Endothelial cell of umbilical vein (primary cell): ENCODE results near the gene LHPP. TPM values are rescaled to one million over a fixed set of nuclear protein-coding genes. Genes with fewer than 3 reads are reported as not detected.

Source experiments
- BruUV-seq: library from RNA; stranded (reverse); fragments of 400-500 nt; replicated peaks from 2 replicates; lab custom pipeline; 2021; lab: Mats Ljungman, UMichigan
- CTCF ChIA-PET: fragments of 300-600, 350-600 bp; sonication (Branson Sonifier 250); formaldehyde crosslinking; loops from one replicate; lab custom pipeline; 2021; ENCODE audit warnings: antibody characterized with exemption, inconsistent platforms; lab: Charles Lee
- POLR2A ChIA-PET: fragments of 300-600, 350-600 bp; sonication (Branson Sonifier 250); formaldehyde crosslinking; loops from one replicate; lab custom pipeline; 2021; ENCODE audit warnings: antibody characterized with exemption, inconsistent platforms; lab: Charles Lee
- DNase-seq: peaks from one replicate; pipeline ENCODE4 v3.0.0-alpha.2; 2011; ENCODE audit warnings: low read depth, low spot score
- FAIRE-seq: peaks from 2 replicates; lab custom pipeline; 2011; peaks lifted over from hg19 to GRCh38; lab: Jason Lieb, UNC
- H2AFZ ChIP-seq: 2 replicates; pipeline ENCODE4 v1.6.0; 2012; ENCODE audit warnings: low read depth, low read length, control low read depth, inconsistent platforms
- H3K27ac ChIP-seq: 2 replicates; pipeline ENCODE4 v1.5.1; 2011; ENCODE audit warnings: low read depth, mild to moderate bottlenecking, control low read depth, low read length, moderate library complexity; ENCODE audit not compliant: insufficient read depth
- H3K27me3 ChIP-seq, 2 experiments: 2 replicates each; pipeline versions ENCODE4 v1.6.0 to v1.6.1; 2011; ENCODE audit warnings: low read length in 2 of 2, mixed read lengths in 1 of 2; ENCODE audit not compliant: control insufficient read depth in 2 of 2, insufficient read depth in 2 of 2
- H3K36me3 ChIP-seq, 2 experiments: 2 replicates in 1 of 2; 3 replicates in 1 of 2; pipeline ENCODE4 v1.5.1; 2011; ENCODE audit warnings: low read length in 2 of 2, mild to moderate bottlenecking in 1 of 2, moderate library complexity in 1 of 2; ENCODE audit not compliant: control insufficient read depth in 2 of 2, insufficient read depth in 2 of 2; ENCODE audit errors: extremely low read depth in 1 of 2
- H3K4me1 ChIP-seq: 3 replicates; pipeline ENCODE4 v1.5.1; 2011; ENCODE audit warnings: mild to moderate bottlenecking, low read length; ENCODE audit not compliant: control insufficient read depth, insufficient read depth; ENCODE audit errors: extremely low read depth
- H3K4me2 ChIP-seq: 2 replicates; pipeline ENCODE4 v1.6.1; 2011; ENCODE audit warnings: low read length, control low read depth, mixed read lengths; ENCODE audit not compliant: insufficient read depth
- H3K4me3 ChIP-seq, 3 experiments: fragments of 200-600 bp in 1 of 3; sonication (generic), shearing (Covaris generic) in 1 of 3; replicated peaks in 1 of 3; 2 replicates each; pipeline ENCODE4 v1.5.1; 2011 to 2016; ENCODE audit warnings: control low read depth in 3 of 3, low read length in 3 of 3, mild to moderate bottlenecking in 2 of 3, inconsistent platforms in 1 of 3, low read depth in 1 of 3, moderate library complexity in 1 of 3; ENCODE audit not compliant: insufficient read depth in 1 of 3
- H3K79me2 ChIP-seq: 2 replicates; pipeline ENCODE4 v1.6.0; 2012; ENCODE audit warnings: low read length, inconsistent platforms; ENCODE audit not compliant: control insufficient read depth, insufficient read depth
- H3K9ac ChIP-seq: replicated peaks from 2 replicates; pipeline ENCODE3; 2011; ENCODE audit warnings: low read length, control low read depth; ENCODE audit not compliant: insufficient read depth; ENCODE audit errors: extremely low read depth
- H3K9me1 ChIP-seq: replicated peaks from 3 replicates; pipeline ENCODE4 v1.6.0; 2011; ENCODE audit warnings: mild to moderate bottlenecking, low read length; ENCODE audit not compliant: control insufficient read depth, insufficient read depth; ENCODE audit errors: extremely low read depth
- H3K9me3 ChIP-seq: replicated peaks from 2 replicates; pipeline ENCODE4 v1.5.1; 2012; ENCODE audit warnings: low read length, inconsistent platforms; ENCODE audit not compliant: control insufficient read depth, insufficient read depth
- H4K20me1 ChIP-seq: replicated peaks from 2 replicates; pipeline ENCODE3; 2011; ENCODE audit warnings: mild to moderate bottlenecking, low read length; ENCODE audit not compliant: control insufficient read depth, insufficient read depth; ENCODE audit errors: extremely low read depth
- EZH2 ChIP-seq: IDR thresholded peaks from 2 replicates; pipeline ENCODE4 v1.6.1; 2012; ENCODE audit warnings: borderline replicate concordance, low read depth, mild to moderate bottlenecking, moderate library complexity, low read length, inconsistent platforms; ENCODE audit not compliant: severe bottlenecking
- FOS ChIP-seq: IDR thresholded peaks from 2 replicates; pipeline ENCODE4 v1.6.1; 2011; ENCODE audit warnings: mild to moderate bottlenecking, low read length, moderate library complexity, borderline replicate concordance; ENCODE audit not compliant: insufficient read depth
- GATA2 ChIP-seq: IDR thresholded peaks from 2 replicates; pipeline ENCODE4 v1.7.0; 2011; ENCODE audit warnings: low read depth, mild to moderate bottlenecking, moderate library complexity, mixed read lengths, low read length; ENCODE audit not compliant: insufficient read length, insufficient read depth
- JUN ChIP-seq: IDR thresholded peaks from 2 replicates; pipeline ENCODE4 v1.6.1; 2011; ENCODE audit warnings: borderline replicate concordance, low read depth; ENCODE audit not compliant: insufficient read length, insufficient read depth
- MYC ChIP-seq: IDR thresholded peaks from one replicate; pipeline ENCODE4 v1.6.1; 2011; ENCODE audit warnings: mild to moderate bottlenecking, low read depth, low read length
- POLR2A ChIP-seq: IDR thresholded peaks from 2 replicates; pipeline ENCODE4 v1.6.1; 2012; ENCODE audit warnings: low read depth, mild to moderate bottlenecking, control low read depth, low read length
- POLR2AphosphoS5 ChIP-seq: IDR thresholded peaks from 2 replicates; pipeline ENCODE4 v1.6.1; 2012; ENCODE audit warnings: low read depth, mild to moderate bottlenecking, control low read depth, low read length, moderate library complexity; ENCODE audit not compliant: insufficient read depth
- dilution Hi-C: fragments of 300-500 bp; cut with MboI; formaldehyde crosslinking; loops from one replicate; pipeline ENCODE4 v1.15.0; 2019; ENCODE audit warnings: low sequenced_read_pairs; ENCODE audit not compliant: extremely low pct_ligation_motif_present
- intact Hi-C: fragments of 100-400 bp; cut with micrococcal nuclease; formaldehyde crosslinking; loops from one replicate; pipeline ENCODE4 v1.10.0; 2022
- polyA plus RNA-seq, 4 experiments: library from polyadenylated mRNA; depleted of rRNA in 3 of 4; stranded (reverse) in 3 of 4; unstranded in 1 of 4; fragments of >200 nt; gene quantifications; 2 replicates each; pipeline versions ENCODE4 v1.2.1 to v1.2.3, GENCODE V29; 2011 to 2012; ENCODE audit warnings: missing spikeins in 1 of 4
- total RNA-seq: library from RNA; stranded (reverse); gene quantifications from 2 replicates; pipeline ENCODE4 v1.2.3, GENCODE V29; 2021
- TF ChIP-seq, protein P1 (sequence below): IDR thresholded peaks from 2 replicates; pipeline ENCODE4 v1.6.1; 2011; ENCODE audit not compliant: insufficient read depth, insufficient read length
- TF ChIP-seq, protein P2 (sequence below), 2 donors: IDR thresholded peaks; 1 replicate in 1 of 2; 2 replicates in 1 of 2; pipeline ENCODE4 v1.5.1; 2011; ENCODE audit warnings: low read length in 2 of 2, mild to moderate bottlenecking in 2 of 2, moderate library complexity in 2 of 2, control low read depth in 1 of 2, inconsistent platforms in 1 of 2, low read depth in 1 of 2; ENCODE audit not compliant: insufficient read depth in 1 of 2; ENCODE audit errors: extremely low read depth in 1 of 2

LHPP gene
- total and polyA plus RNA-seq, 2 donors (not counting 3 experiments of a cell fraction or from before 2014, with no cell fraction given) = 5.8 to 11.2 TPM

- FAIRE-seq = no peak
- H3K36me3 ChIP-seq = no peaks in the 10 kb centered on the region
- H3K9me1 ChIP-seq = no peaks in the 10 kb centered on the region
- H3K4me2 ChIP-seq = no peak overlapping the region
- H3K4me3 ChIP-seq = no peak overlapping the region
- BruUV-seq = no TSS peak
- TF ChIP-seq POLR2AphosphoS5 (no peak), GATA2 (no peak), EZH2 (no peak), POLR2A (no peak), MYC (no peak), FOS (no peak), JUN (no peak)
- TF ChIP-seq, protein P1, sequence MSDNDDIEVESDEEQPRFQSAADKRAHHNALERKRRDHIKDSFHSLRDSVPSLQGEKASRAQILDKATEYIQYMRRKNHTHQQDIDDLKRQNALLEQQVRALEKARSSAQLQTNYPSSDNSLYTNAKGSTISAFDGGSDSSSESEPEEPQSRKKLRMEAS = no peak
- TF ChIP-seq, protein P2, sequence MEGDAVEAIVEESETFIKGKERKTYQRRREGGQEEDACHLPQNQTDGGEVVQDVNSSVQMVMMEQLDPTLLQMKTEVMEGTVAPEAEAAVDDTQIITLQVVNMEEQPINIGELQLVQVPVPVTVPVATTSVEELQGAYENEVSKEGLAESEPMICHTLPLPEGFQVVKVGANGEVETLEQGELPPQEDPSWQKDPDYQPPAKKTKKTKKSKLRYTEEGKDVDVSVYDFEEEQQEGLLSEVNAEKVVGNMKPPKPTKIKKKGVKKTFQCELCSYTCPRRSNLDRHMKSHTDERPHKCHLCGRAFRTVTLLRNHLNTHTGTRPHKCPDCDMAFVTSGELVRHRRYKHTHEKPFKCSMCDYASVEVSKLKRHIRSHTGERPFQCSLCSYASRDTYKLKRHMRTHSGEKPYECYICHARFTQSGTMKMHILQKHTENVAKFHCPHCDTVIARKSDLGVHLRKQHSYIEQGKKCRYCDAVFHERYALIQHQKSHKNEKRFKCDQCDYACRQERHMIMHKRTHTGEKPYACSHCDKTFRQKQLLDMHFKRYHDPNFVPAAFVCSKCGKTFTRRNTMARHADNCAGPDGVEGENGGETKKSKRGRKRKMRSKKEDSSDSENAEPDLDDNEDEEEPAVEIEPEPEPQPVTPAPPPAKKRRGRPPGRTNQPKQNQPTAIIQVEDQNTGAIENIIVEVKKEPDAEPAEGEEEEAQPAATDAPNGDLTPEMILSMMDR (IDR thresholded peaks at IDR 0.05; ENCODE audit: extremely low read depth in 1 of 2, insufficient read depth in 1 of 2, low read depth in 1 of 2, low read length in 2 of 2) = no peak
- peaks cover 48% of the 10 kb centered on the region for H3K79me2 ChIP-seq
- no peak for DNase-seq
- no peak overlapping the region for H2AFZ ChIP-seq
- peaks cover 2% of the 10 kb centered on the region for H3K4me1 ChIP-seq
- no peaks in the 10 kb centered on the region for H3K9me3 ChIP-seq
- ChIA-PET CTCF (interaction anchor here (3.5 kb wide), 1 partner anchor 11 kb away, joined by 30 read pairs; no protein-coding TSS in a partner anchor), POLR2A (no interaction called here)
- H3K27ac ChIP-seq = no peak overlapping the region
- no peaks in the 10 kb centered on the region for H4K20me1 ChIP-seq
- H3K9ac ChIP-seq = no peak overlapping the region
- intact Hi-C loops = loop anchor here (5.0 to 10.0 kb wide), 3 partner anchors 327 to 1950 kb away; partner anchors contain the start of genes FAM53B and HTRA1
- dilution Hi-C loops = no loop called here
- peaks cover 0 to under 1% of the 10 kb centered on the region in 2 experiments for H3K27me3 ChIP-seq
These were observed 46.4 kb upstream of the LHPP start for GRCh38 chr10:124415210-124415609.
